ENCODE measurements around the gene SAMM50. TPM values are rescaled to one million over a fixed set of nuclear protein-coding genes. Genes with fewer than 3 reads are reported as not detected.

Gene SAMM50
- total and polyA plus RNA-seq, 10 of the 15 experiments (the other 5 are each of a cell fraction or from before 2014, with no cell fraction given), result 38.2 to 126 (median 62.4) TPM

DNA sequence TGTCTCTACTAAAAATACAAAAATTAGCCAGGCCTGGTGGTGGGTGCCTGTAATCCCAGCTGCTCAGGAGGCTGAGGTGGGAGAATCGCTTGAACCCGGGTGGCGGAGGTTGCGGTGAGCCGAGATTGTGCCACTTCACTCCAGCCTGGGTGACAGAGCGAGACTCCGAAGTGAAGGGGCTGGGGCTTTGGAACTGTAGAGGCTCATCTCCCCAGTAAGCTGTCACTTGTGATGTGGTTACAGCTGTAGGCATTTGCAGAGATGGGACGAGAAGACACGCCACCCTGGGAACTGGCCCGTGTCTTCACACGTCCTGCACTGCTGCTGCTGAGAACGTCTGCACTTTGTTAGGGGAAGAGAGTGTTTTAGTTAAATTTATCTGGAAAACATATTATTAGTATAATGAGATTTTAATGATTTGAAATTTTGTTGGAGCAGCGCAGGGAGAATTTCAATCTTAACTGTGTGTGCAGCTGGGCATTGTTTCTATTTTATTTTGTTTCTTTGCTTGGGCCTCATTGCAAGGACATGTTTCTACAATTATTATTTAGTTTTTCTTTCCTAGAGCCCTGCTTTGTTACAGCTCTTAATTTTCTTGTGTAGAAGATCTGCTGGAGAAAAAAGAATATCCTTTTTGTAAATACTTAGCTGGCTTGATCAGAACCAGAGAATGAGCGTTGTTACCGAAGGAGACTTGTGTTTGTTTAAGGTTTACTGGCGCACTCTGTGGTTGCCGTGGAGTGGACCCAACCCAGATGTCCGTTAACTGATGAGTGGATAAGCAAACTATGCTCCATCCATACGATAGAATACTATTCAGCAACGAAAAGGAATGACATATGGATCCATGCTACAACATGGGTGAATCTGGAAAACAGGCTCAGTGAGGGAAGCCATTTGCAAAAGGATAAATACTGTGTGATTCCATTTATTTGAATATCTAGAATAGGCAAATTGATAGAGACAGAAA lies 87.3 kb downstream of the SAMM50 start (continued):
- peak; percentile 80 for TF ChIP-seq PKNOX1 (IDR thresholded peaks at IDR 0.05)
- TF ChIP-seq NFYB (IDR thresholded peaks at IDR 0.05; ENCODE audit: insufficient read depth, low read depth, low read length), result no peak
- TF ChIP-seq, protein P1, sequence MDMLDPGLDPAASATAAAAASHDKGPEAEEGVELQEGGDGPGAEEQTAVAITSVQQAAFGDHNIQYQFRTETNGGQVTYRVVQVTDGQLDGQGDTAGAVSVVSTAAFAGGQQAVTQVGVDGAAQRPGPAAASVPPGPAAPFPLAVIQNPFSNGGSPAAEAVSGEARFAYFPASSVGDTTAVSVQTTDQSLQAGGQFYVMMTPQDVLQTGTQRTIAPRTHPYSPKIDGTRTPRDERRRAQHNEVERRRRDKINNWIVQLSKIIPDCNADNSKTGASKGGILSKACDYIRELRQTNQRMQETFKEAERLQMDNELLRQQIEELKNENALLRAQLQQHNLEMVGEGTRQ (IDR thresholded peaks at IDR 0.05; ENCODE audit: borderline replicate concordance, low read depth, low read length), result no peak
- no peak for TF ChIP-seq HDAC6 (IDR thresholded peaks at IDR 0.05; ENCODE audit: unreplicated experiment)
- no peak for TF ChIP-seq SIN3A (IDR thresholded peaks at IDR 0.05; ENCODE audit: low read depth, low read length)
- peak; percentile 62; the same call in 1 of the 2 replicates for TF ChIP-seq DPF2 (IDR thresholded peaks at IDR 0.05)
- no peak for TF ChIP-seq SRF (IDR thresholded peaks at IDR 0.05; ENCODE audit: low read depth in 2 of 2, low read length in 2 of 2)
- no peak for TF ChIP-seq RFX5 (IDR thresholded peaks at IDR 0.05; ENCODE audit: low read depth, low read length)
- TF ChIP-seq ZZZ3 (IDR thresholded peaks at IDR 0.05; ENCODE audit: control insufficient read depth, insufficient read length, low read depth), result no peak
- TF ChIP-seq GABPA (IDR thresholded peaks at IDR 0.05; ENCODE audit: low read depth), result no peak
- TF ChIP-seq CBFB (IDR thresholded peaks at IDR 0.05; ENCODE audit: low read depth), result peak; percentile 78
- TF ChIP-seq IKZF2 (IDR thresholded peaks at IDR 0.05), result peak; percentile 92 to 93
- TF ChIP-seq, protein P2, sequence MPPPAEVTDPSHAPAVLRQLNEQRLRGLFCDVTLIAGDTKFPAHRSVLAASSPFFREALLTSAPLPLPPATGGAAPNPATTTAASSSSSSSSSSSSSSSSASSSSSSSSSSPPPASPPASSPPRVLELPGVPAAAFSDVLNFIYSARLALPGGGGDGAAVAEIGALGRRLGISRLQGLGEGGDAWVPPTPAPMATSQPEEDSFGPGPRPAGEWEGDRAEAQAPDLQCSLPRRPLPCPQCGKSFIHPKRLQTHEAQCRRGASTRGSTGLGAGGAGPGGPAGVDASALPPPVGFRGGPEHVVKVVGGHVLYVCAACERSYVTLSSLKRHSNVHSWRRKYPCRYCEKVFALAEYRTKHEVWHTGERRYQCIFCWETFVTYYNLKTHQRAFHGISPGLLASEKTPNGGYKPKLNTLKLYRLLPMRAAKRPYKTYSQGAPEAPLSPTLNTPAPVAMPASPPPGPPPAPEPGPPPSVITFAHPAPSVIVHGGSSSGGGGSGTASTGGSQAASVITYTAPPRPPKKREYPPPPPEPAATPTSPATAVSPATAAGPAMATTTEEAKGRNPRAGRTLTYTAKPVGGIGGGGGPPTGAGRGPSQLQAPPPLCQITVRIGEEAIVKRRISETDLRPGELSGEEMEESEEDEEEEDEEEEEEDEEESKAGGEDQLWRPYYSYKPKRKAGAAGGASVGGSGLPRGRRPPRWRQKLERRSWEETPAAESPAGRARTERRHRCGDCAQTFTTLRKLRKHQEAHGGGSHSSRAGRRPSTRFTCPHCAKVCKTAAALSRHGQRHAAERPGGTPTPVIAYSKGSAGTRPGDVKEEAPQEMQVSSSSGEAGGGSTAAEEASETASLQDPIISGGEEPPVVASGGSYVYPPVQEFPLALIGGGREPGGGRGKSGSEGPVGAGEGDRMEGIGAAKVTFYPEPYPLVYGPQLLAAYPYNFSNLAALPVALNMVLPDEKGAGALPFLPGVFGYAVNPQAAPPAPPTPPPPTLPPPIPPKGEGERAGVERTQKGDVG (CRISPR knock-in tag; IDR thresholded peaks at IDR 0.05), result no peak
- TF ChIP-seq TCF7 (IDR thresholded peaks at IDR 0.05; ENCODE audit: borderline replicate concordance), result peak; percentile 94
- TF ChIP-seq SMC3 (IDR thresholded peaks at IDR 0.05; ENCODE audit: borderline replicate concordance, low read length), result no peak
- TF ChIP-seq TCF12 (IDR thresholded peaks at IDR 0.05; ENCODE audit: low read depth, low read length), result peak; percentile 94
- TF ChIP-seq BMI1 (IDR thresholded peaks at IDR 0.05; ENCODE audit: borderline replicate concordance), result no peak
- peak; percentile 37 for TF ChIP-seq SP1 (IDR thresholded peaks at IDR 0.05; ENCODE audit: low read depth, low read length)
- no peak for TF ChIP-seq PAX8 (IDR thresholded peaks at IDR 0.05)
- TF ChIP-seq, protein P3, sequence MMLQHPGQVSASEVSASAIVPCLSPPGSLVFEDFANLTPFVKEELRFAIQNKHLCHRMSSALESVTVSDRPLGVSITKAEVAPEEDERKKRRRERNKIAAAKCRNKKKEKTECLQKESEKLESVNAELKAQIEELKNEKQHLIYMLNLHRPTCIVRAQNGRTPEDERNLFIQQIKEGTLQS (IDR thresholded peaks at IDR 0.05; ENCODE audit: borderline replicate concordance, extremely low read depth, low read depth, low read length), result no peak
- peak in 1 of 2 experiments; percentile 63; a peak in 1 of 4 replicates for TF ChIP-seq ETV6 (conservative IDR thresholded peaks at IDR 0.05 in 1 of 2, IDR thresholded peaks at IDR 0.05 in 1 of 2; ENCODE audit: borderline replicate concordance in 1 of 2, low read depth in 1 of 2)
- TF ChIP-seq ATF2 (IDR thresholded peaks at IDR 0.05; ENCODE audit: low read length), result peak; percentile 55; the same call in 1 of the 2 replicates

Data from GM12878 (cell line).